ENCODE measurements around the gene S100A2.
"Not testable (repeated sequence)": the region's sequence is repeated elsewhere in the genome, so short reads cannot be mapped to it uniquely, and the experiment has no call there.

The S100A2 gene

GRCh38 chr1:153587314-153587713 is 21.7 kb upstream of the S100A2 start:
- ChIA-PET CTCF (interaction anchor here (1.4 to 2.8 kb wide), 3 partner anchors 15 to 79 kb away, joined by 4 to 14 read pairs (median 5); no protein-coding TSS in a partner anchor), POLR2A (interaction anchor here (1.1 to 1.4 kb wide), 2 partner anchors 12 to 40 kb away, joined by 4 to 6 read pairs; partner anchors contain the start of gene S100A13)
- TF ChIP-seq, protein P1, sequence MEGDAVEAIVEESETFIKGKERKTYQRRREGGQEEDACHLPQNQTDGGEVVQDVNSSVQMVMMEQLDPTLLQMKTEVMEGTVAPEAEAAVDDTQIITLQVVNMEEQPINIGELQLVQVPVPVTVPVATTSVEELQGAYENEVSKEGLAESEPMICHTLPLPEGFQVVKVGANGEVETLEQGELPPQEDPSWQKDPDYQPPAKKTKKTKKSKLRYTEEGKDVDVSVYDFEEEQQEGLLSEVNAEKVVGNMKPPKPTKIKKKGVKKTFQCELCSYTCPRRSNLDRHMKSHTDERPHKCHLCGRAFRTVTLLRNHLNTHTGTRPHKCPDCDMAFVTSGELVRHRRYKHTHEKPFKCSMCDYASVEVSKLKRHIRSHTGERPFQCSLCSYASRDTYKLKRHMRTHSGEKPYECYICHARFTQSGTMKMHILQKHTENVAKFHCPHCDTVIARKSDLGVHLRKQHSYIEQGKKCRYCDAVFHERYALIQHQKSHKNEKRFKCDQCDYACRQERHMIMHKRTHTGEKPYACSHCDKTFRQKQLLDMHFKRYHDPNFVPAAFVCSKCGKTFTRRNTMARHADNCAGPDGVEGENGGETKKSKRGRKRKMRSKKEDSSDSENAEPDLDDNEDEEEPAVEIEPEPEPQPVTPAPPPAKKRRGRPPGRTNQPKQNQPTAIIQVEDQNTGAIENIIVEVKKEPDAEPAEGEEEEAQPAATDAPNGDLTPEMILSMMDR (IDR thresholded peaks at IDR 0.05; ENCODE audit: insufficient read depth, low read length, missing control alignments), result no peak
- DNase-seq (ENCODE audit: low read depth, low spot score), result no peak
- H3K4me3 ChIP-seq (ENCODE audit: low read depth, low read length), result no peak overlapping the region

- POLR2A ChIA-PET, result interaction anchor here (0.6 to 1.4 kb wide), 3 partner anchors 13 to 56 kb away, joined by 3 to 6 read pairs (median 4); partner anchors contain the start of gene S100A13
- DNase-seq (ENCODE audit: low read depth, low spot score), result no peak
- H3K4me3 ChIP-seq (ENCODE audit: low read depth, low read length), result no peak overlapping the region
- TF ChIP-seq, protein P1 (IDR thresholded peaks at IDR 0.05; ENCODE audit: insufficient read depth, low read length, missing control alignments), result no peak
- CTCF ChIA-PET, result interaction anchor here (0.6 to 2.9 kb wide), 9 partner anchors 14 to 91 kb away, joined by 3 to 14 read pairs (median 4); partner anchors contain the start of gene S100A13
Measured at GRCh38 chr1:153586347-153586746, 20.7 kb upstream of the S100A2 start.

- TF ChIP-seq, protein P1 (IDR thresholded peaks at IDR 0.05; ENCODE audit: insufficient read depth, low read length, missing control alignments), result no peak
- POLR2A ChIA-PET, result no interaction called here
- no peak overlapping the region for H3K4me3 ChIP-seq (ENCODE audit: low read depth, low read length)
- CTCF ChIA-PET, result interaction anchor here (0.9 to 2.9 kb wide), 5 partner anchors 13 to 74 kb away, joined by 3 to 14 read pairs (median 4); partner anchors contain the start of gene S100A13
- DNase-seq (ENCODE audit: low read depth, low spot score), result no peak
Measured at GRCh38 chr1:153585006-153585405, 19.4 kb upstream of the S100A2 start.

DNA sequence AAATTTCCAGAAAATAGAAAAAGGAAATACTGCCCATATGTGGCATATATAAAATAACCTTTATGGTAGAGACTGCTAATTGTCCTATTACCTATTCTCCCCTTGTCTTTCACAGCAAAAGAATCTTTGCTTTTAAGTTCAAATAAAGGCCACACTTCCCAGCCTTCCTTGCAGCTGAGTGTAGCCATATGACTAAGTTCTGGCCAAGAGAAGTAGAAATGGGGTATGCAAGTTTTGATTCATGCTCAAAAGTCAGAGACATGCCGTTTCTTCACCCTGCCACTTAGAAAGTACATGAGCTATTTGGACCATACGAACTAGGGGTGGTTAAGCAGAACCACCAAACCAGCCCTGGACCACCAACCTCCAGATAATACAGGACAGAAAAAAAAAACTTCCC is 18.3 kb upstream of the S100A2 start:
- no peak for DNase-seq (ENCODE audit: low read depth, low spot score)
- ChIA-PET POLR2A (interaction anchor here (1.1 kb wide), 1 partner anchor 50 kb away, joined by 3 read pairs; no protein-coding TSS in a partner anchor), CTCF (interaction anchor here (0.7 to 2.9 kb wide), 4 partner anchors 11 to 51 kb away, joined by 3 to 10 read pairs (median 3); no protein-coding TSS in a partner anchor)
- TF ChIP-seq, protein P1 (IDR thresholded peaks at IDR 0.05; ENCODE audit: insufficient read depth, low read length, missing control alignments), result no peak
- no peak overlapping the region for H3K4me3 ChIP-seq (ENCODE audit: low read depth, low read length)

DNA sequence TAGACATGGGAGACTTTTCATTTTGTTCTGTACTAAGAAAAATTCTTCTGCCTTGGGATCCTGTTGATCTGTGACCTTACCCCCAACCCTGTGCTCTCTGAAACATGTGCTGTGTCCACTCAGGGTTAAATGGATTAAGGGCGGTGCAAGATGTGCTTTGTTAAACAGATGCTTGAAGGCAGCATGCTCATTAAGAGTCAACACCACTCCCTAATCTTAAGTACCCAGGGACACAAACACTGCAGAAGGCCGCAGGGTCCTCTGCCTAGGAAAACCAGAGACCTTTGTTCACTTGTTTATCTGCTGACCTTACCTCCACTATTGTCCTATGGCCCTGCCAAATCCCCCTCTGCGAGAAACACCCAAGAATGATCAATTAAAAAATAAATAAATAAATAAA is 17.9 kb upstream of the S100A2 start:
- DNase-seq (ENCODE audit: low read depth, low spot score); H3K4me3 ChIP-seq (ENCODE audit: low read depth, low read length): not testable (repeated sequence)
- ChIA-PET CTCF (interaction anchor here (1.0 to 2.9 kb wide), 2 partner anchors 15 to 50 kb away, joined by 3 to 10 read pairs; no protein-coding TSS in a partner anchor), POLR2A (interaction anchor here (1.1 kb wide), 1 partner anchor 49 kb away, joined by 3 read pairs; no protein-coding TSS in a partner anchor)

DNA sequence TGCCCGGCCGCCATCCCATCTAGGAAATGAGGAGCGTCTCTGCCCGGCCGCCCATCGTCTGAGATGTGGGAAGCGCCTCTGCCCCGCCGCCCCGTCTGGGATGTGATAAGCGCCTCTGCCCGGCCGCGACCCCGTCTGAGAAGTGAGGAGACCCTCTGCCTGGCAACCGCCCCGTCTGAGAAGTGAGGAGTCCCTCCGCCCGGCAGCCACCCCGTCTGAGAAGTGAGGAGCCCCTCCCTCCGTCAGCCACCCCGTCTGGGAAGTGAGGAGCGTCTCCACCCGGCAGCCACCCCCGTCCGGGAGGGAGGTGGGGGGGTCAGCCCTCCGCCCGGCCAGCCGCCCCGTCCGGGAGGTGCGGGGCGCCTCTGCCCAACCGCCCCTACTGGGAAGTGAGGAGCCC is 17.2 kb upstream of the S100A2 start:
- POLR2A ChIA-PET; CTCF ChIA-PET; H3K4me3 ChIP-seq (ENCODE audit: low read depth, low read length); DNase-seq (ENCODE audit: low read depth, low spot score): not testable (repeated sequence)

GRCh38 chr1:153578936-153579335 is 13.3 kb upstream of the S100A2 start:
- no peak for DNase-seq (ENCODE audit: low read depth, low spot score)
- CTCF ChIA-PET, result interaction anchor here (0.8 to 4.2 kb wide), 4 partner anchors 10 to 68 kb away, joined by 3 to 26 read pairs (median 12); no protein-coding TSS in a partner anchor
- POLR2A ChIA-PET, result no interaction called here

More at GRCh38 chr1:153578936-153579335, 13.3 kb upstream of the S100A2 start:
- TF ChIP-seq, protein P1 (IDR thresholded peaks at IDR 0.05; ENCODE audit: insufficient read depth, low read length, missing control alignments), result no peak
- no peak overlapping the region for H3K4me3 ChIP-seq (ENCODE audit: low read depth, low read length)
